Liver (tissue), 9 donors: ENCODE data around the gene CD79A. TPM values are rescaled to one million over a fixed set of nuclear protein-coding genes. Genes with fewer than 3 reads are reported as not detected.

Experiments
- DNase-seq: peaks from one replicate; pipeline ENCODE4 v3.0.0-alpha.2; 2017; ENCODE audit warnings: low spot score
- H3K27ac ChIP-seq, 2 donors: one replicate each; pipeline ENCODE4 v1.7.0; 2013; ENCODE audit warnings: inconsistent platforms in 2 of 2, low read length in 2 of 2, control low read depth in 1 of 2, low read depth in 1 of 2, mild to moderate bottlenecking in 1 of 2
- H3K27me3 ChIP-seq, 4 donors: one replicate each; pipeline versions ENCODE4 v1.6.1 to v1.7.0; 2013; ENCODE audit warnings: low read length in 3 of 4, inconsistent platforms in 1 of 4, mild to moderate bottlenecking in 1 of 4, moderate library complexity in 1 of 4; ENCODE audit not compliant: control insufficient read depth in 4 of 4, insufficient read depth in 4 of 4
- H3K36me3 ChIP-seq, 4 donors: one replicate each; pipeline versions ENCODE4 v1.6.1 to v1.7.0; 2013; ENCODE audit warnings: low read length in 3 of 4, mild to moderate bottlenecking in 3 of 4, low read depth in 1 of 4, moderate library complexity in 1 of 4; ENCODE audit not compliant: control insufficient read depth in 4 of 4, insufficient read depth in 3 of 4
- H3K4me1 ChIP-seq, 4 donors: one replicate each; pipeline versions ENCODE4 v1.6.1 to v1.7.0; 2013; ENCODE audit warnings: low read length in 3 of 4, mild to moderate bottlenecking in 3 of 4, moderate library complexity in 1 of 4; ENCODE audit not compliant: control insufficient read depth in 4 of 4, insufficient read depth in 4 of 4
- H3K4me3 ChIP-seq, 3 donors: one replicate each; pipeline versions ENCODE4 v1.6.1 to v1.7.0; 2013; ENCODE audit warnings: low read length in 3 of 3, control low read depth in 1 of 3, low read depth in 1 of 3, mild to moderate bottlenecking in 1 of 3
- H3K9ac ChIP-seq, 2 donors: one replicate each; pipeline ENCODE4 v1.7.0; 2013; ENCODE audit warnings: low read length in 2 of 2, mild to moderate bottlenecking in 2 of 2, moderate library complexity in 2 of 2, control low read depth in 1 of 2, low read depth in 1 of 2
- H3K9me3 ChIP-seq, 4 donors: one replicate each; pipeline versions ENCODE4 v1.6.1 to v1.7.0; 2013; ENCODE audit warnings: low read length in 3 of 4; ENCODE audit not compliant: control insufficient read depth in 4 of 4
- EGR1 ChIP-seq, 2 donors: IDR thresholded peaks; 2 replicates each; pipeline ENCODE4 v1.6.1; 2016 to 2018; ENCODE audit warnings: antibody characterized with exemption in 2 of 2, low read depth in 2 of 2
- FOXA1 ChIP-seq: IDR thresholded peaks from 2 replicates; pipeline ENCODE4 v1.6.1; 2016; ENCODE audit warnings: antibody characterized with exemption
- FOXA2 ChIP-seq: IDR thresholded peaks from 2 replicates; pipeline ENCODE4 v1.6.1; 2016; ENCODE audit warnings: antibody characterized with exemption
- HNF4A ChIP-seq, 2 donors: conservative IDR thresholded peaks; 2 replicates each; pipeline ENCODE4 v1.6.1; 2016; ENCODE audit warnings: antibody characterized with exemption in 2 of 2, mild to moderate bottlenecking in 2 of 2
- HNF4G ChIP-seq: IDR thresholded peaks from 2 replicates; pipeline ENCODE4 v1.6.1; 2016; ENCODE audit warnings: antibody characterized with exemption
- JUND ChIP-seq, 2 donors: IDR thresholded peaks; 2 replicates each; pipeline ENCODE4 v1.6.1; 2016; ENCODE audit warnings: antibody characterized with exemption in 2 of 2
- NR2F2 ChIP-seq: IDR thresholded peaks from 2 replicates; pipeline ENCODE4 v1.6.1; 2016; ENCODE audit warnings: antibody characterized with exemption
- RAD21 ChIP-seq, 2 donors: IDR thresholded peaks; 2 replicates each; pipeline ENCODE4 v1.6.1; 2016; ENCODE audit warnings: antibody characterized with exemption in 2 of 2, mild to moderate bottlenecking in 2 of 2
- SP1 ChIP-seq: IDR thresholded peaks from 2 replicates; pipeline ENCODE4 v1.6.1; 2018; ENCODE audit warnings: antibody characterized with exemption, mild to moderate bottlenecking
- TAF1 ChIP-seq: conservative IDR thresholded peaks from 2 replicates; pipeline ENCODE4 v1.6.1; 2016; ENCODE audit warnings: antibody characterized with exemption, mild to moderate bottlenecking
- YY1 ChIP-seq: IDR thresholded peaks from 2 replicates; pipeline ENCODE4 v1.6.1; 2016; ENCODE audit warnings: antibody characterized with exemption, mild to moderate bottlenecking
- WGBS: extraction: QIAGEN DNeasy Blood & Tissue Kit; methylation state at CpG from one replicate; pipeline ENCODE4 v1.1.7; 2013; 5-methylcytosine and 5-hydroxymethylcytosine counted together
- polyA plus RNA-seq, 2 donors: library from polyadenylated mRNA; stranded (reverse) in 1 of 2; unstranded in 1 of 2; fragments of 200-250 nt in 1 of 2; fragments of >200 nt in 1 of 2; fragmentation: Nextera tagmentation in 1 of 2; extraction: Ambion mirVana in 1 of 2; gene quantifications; one replicate each; pipeline versions ENCODE4 v1.2.1 to v1.2.3, GENCODE V29; 2013 to 2015
- total RNA-seq, 2 donors: library from RNA; depleted of rRNA; stranded (reverse); fragments of >200 nt; gene quantifications; one replicate each; pipeline ENCODE4 v1.2.3, GENCODE V29; 2014
- TF ChIP-seq, protein P1 (sequence below): IDR thresholded peaks from 2 replicates; pipeline ENCODE4 v1.6.1; 2016; ENCODE audit warnings: antibody characterized with exemption, mild to moderate bottlenecking
- TF ChIP-seq, protein P2 (sequence below): IDR thresholded peaks from 2 replicates; pipeline ENCODE4 v1.6.1; 2016; ENCODE audit warnings: antibody characterized with exemption
- TF ChIP-seq, protein P3 (sequence below): fragments of 150-350 bp; IDR thresholded peaks from 2 replicates; pipeline ENCODE4 v1.5.1; 2017; ENCODE audit warnings: improper control_type of control experiment, low read depth, low read length; ENCODE audit not compliant: missing input control
- donor health status: healthy.
- donor health status: healthy.
- donor health status: healthy.
- donor health status: healthy.
- donor health status: healthy.

Gene CD79A
- total and polyA plus RNA-seq, 4 donors = 0.43 to 5.0 (median 2.0) TPM

DNA sequence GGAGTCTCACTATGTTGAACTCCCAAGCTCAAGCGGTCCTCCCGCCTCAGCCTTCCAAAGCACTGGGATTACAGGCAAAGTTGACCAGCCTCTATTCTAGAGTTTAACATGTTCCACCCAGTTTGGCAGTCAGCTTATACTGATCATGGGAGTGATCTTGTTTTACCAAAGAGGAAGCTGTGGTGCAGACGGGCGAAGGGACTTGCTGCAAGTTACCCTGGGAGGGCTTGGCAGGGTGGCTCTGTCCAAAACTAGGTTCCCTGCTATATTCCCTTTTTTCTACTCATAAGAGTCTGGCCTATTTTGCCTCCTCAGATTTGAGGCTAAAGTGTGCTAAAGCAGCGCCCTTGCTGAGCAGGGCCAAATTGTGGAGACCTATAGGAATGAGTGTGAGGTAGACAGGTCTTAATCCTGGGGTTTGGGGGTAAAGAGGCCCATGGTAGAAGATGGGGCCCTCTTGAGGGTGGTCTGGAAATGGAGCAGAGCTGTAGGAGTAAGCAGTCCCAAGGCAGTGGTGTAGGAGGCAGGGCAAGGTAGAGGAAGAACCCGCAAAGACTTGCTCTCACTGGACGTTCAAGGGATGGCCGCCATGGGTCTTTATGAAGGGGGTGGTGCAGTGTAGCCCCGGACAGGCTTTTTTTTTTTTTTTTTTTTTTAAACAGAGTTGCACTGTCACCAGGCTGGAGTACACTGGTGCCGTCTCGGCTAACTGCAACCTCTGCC, 13.7 kb upstream of the CD79A start:
- TF ChIP-seq HNF4G (no peak), RAD21 (IDR thresholded peaks at IDR 0.05) (no peak), FOXA2 (no peak), YY1 (no peak), TAF1 (no peak), JUND (IDR thresholded peaks at IDR 0.05) (no peak), HNF4A (conservative IDR thresholded peaks at IDR 0.05) (no peak), EGR1 (IDR thresholded peaks at IDR 0.05; ENCODE audit: low read depth in 2 of 2) (no peak), NR2F2 (no peak), SP1 (no peak)
- TF ChIP-seq, protein P1, sequence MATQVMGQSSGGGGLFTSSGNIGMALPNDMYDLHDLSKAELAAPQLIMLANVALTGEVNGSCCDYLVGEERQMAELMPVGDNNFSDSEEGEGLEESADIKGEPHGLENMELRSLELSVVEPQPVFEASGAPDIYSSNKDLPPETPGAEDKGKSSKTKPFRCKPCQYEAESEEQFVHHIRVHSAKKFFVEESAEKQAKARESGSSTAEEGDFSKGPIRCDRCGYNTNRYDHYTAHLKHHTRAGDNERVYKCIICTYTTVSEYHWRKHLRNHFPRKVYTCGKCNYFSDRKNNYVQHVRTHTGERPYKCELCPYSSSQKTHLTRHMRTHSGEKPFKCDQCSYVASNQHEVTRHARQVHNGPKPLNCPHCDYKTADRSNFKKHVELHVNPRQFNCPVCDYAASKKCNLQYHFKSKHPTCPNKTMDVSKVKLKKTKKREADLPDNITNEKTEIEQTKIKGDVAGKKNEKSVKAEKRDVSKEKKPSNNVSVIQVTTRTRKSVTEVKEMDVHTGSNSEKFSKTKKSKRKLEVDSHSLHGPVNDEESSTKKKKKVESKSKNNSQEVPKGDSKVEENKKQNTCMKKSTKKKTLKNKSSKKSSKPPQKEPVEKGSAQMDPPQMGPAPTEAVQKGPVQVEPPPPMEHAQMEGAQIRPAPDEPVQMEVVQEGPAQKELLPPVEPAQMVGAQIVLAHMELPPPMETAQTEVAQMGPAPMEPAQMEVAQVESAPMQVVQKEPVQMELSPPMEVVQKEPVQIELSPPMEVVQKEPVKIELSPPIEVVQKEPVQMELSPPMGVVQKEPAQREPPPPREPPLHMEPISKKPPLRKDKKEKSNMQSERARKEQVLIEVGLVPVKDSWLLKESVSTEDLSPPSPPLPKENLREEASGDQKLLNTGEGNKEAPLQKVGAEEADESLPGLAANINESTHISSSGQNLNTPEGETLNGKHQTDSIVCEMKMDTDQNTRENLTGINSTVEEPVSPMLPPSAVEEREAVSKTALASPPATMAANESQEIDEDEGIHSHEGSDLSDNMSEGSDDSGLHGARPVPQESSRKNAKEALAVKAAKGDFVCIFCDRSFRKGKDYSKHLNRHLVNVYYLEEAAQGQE = no peak
- TF ChIP-seq, protein P2, sequence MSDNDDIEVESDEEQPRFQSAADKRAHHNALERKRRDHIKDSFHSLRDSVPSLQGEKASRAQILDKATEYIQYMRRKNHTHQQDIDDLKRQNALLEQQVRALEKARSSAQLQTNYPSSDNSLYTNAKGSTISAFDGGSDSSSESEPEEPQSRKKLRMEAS = no peak
- TF ChIP-seq, protein P3, sequence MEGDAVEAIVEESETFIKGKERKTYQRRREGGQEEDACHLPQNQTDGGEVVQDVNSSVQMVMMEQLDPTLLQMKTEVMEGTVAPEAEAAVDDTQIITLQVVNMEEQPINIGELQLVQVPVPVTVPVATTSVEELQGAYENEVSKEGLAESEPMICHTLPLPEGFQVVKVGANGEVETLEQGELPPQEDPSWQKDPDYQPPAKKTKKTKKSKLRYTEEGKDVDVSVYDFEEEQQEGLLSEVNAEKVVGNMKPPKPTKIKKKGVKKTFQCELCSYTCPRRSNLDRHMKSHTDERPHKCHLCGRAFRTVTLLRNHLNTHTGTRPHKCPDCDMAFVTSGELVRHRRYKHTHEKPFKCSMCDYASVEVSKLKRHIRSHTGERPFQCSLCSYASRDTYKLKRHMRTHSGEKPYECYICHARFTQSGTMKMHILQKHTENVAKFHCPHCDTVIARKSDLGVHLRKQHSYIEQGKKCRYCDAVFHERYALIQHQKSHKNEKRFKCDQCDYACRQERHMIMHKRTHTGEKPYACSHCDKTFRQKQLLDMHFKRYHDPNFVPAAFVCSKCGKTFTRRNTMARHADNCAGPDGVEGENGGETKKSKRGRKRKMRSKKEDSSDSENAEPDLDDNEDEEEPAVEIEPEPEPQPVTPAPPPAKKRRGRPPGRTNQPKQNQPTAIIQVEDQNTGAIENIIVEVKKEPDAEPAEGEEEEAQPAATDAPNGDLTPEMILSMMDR = no peak
- 83% methylated on average over 11 of the region's 11 CpGs for WGBS
- DNase-seq = no peak
- no peak overlapping the region for H3K9ac ChIP-seq
- H3K27me3 ChIP-seq = no peaks in the 10 kb centered on the region
- H3K4me3 ChIP-seq = no peak overlapping the region
- H3K4me1 ChIP-seq = peaks cover 4 to 30% (median 25%) of the 10 kb centered on the region in 4 donors
- peaks cover 11 to 52% (median 40%) of the 10 kb centered on the region in 4 donors for H3K36me3 ChIP-seq
- H3K27ac ChIP-seq = no peak overlapping the region
- H3K9me3 ChIP-seq = no peaks in the 10 kb centered on the region

DNA sequence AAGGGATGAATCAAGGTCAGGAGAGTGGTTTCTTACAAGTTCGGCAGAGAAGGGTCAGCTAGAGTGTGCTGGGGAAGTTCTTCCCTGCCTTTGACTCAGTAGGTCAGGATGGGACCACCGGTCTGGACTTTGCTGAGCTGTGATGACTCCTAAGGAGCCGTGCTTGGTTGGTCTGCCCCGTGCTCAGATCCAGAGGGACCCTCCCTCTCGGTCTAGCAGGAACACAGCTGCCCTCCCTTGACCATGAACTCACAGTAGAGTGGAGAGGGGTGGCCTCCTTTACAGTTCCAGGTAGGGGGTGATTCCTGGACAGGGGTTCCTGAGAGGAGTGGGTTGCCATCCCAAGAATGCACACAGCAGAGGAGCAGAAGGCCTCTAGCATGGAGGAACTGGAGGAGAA, 12.7 kb upstream of the CD79A start:
- Histone ChIP-seq H3K27me3 (no peaks in the 10 kb centered on the region), H3K4me3 (no peak overlapping the region), H3K9me3 (no peaks in the 10 kb centered on the region), H3K27ac (no peak overlapping the region), H3K36me3 (peaks cover 19 to 62% (median 42%) of the 10 kb centered on the region in 4 donors), H3K4me1 (peaks cover 4 to 24% (median 19%) of the 10 kb centered on the region in 4 donors), H3K9ac (no peak overlapping the region)
- DNase-seq = no peak
- TF ChIP-seq HNF4A (conservative IDR thresholded peaks at IDR 0.05) (no peak), FOXA1 (no peak), TAF1 (no peak)
- WGBS = 94% methylated on average over 5 of the region's 5 CpGs
